HuH-7 (cell line): ENCODE data around the gene SALL3.

Experiments used
- DNase-seq: peaks from one replicate; pipeline ENCODE4 v3.0.0; 2011; ENCODE audit warnings: low spot score

The SALL3 gene

DNA sequence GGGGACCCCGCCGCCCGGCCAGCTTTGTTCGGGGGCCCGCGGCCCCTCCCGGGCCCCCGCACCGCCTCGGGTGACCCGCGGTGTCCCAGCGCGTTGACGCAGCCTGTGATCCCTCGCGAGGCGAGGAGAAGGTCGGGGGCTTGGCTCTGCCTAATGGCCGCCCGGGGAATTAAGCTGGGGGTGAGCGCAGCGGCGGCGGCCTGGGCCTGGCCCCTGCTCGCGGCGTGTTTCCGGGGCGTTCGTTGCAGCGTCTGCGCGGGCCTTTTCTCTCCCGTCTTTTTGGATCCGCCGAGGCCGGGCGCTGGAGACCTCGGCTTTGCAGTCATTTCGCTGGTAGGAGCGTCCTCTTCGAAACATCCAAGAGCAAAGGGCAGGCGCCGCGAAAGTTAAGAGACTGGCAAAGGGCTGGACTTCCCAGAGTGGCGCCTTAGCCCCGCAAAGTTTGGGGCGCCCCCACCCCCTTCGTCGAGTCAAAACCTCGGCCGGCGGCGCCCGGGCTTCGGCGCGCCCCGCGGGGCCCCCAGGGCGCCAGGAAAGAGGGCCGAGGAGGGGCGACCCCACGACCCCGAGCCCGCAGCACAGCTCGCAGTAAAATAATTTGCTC, 1.3 kb downstream of the SALL3 start:
- no peak for DNase-seq

DNA sequence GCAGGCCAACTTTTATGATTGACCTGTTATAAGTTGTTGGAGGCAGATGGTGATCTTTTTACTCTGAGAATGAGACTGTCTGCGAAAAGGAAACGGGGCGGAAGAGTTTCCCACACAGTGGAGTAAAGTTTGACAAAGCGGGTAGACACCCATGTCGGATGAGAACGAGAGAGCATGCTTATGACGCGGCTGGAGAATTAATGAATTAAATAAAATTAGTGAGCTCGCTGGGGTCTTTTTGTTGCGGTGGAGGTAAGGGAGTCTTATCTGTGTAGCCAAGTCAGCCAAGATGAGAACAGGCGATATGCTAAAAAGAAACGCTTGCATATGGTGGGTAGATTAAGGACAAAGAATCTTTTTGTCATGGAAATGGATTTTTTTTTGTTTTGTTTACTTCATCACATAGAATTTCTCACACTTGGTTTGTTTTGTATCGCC, 1.8 kb downstream of the SALL3 start:
- no peak for DNase-seq

DNA sequence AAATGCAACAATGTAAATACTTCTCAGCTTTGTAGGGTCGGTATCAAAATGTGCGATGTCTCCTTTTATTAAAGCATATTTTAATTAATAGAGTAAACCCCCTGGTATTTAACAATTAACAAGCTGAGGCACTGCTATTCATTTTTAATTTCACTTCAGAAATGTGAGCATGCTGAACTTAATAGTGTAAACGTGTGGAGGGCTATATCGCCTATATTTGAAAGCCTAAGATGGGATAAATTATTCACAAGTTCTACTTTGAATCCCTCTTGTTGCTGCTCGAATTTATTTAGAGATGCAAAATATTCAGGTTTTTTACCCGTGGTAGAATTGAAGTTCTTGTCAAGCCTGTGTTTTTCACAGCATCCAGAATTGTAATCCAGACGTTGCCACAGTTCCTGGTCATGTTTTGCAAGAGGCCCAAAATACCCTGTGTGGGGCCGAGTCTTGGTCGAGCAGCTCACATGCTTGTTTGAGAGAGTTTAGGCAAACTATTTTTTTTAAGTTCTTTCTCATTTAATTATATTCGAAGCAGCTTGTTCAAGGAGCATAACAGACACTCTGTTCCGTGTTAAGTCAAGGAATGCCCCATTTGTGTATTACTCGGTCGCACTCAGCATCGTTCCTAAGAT, 2.5 kb downstream of the SALL3 start:
- no peak for DNase-seq

DNA sequence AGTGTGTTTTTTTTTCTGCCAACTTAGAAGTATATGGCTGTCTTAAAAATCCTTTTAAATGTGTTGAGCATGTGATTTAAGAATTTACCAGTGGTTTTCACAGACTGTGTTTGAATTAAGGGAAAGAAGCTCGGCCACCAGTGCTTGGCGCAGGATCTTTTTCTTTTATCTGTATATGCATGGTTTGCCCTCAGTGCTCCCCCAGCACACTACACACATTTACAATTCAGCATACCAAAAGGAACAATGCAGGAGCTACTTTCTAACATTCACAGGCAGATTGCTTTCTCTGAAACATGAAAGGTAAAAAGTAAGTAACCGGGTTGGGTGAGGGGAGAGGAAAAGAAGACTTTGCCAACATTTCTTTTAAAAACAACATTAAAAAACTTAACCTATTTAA, 3.9 kb downstream of the SALL3 start:
- no peak for DNase-seq

DNA sequence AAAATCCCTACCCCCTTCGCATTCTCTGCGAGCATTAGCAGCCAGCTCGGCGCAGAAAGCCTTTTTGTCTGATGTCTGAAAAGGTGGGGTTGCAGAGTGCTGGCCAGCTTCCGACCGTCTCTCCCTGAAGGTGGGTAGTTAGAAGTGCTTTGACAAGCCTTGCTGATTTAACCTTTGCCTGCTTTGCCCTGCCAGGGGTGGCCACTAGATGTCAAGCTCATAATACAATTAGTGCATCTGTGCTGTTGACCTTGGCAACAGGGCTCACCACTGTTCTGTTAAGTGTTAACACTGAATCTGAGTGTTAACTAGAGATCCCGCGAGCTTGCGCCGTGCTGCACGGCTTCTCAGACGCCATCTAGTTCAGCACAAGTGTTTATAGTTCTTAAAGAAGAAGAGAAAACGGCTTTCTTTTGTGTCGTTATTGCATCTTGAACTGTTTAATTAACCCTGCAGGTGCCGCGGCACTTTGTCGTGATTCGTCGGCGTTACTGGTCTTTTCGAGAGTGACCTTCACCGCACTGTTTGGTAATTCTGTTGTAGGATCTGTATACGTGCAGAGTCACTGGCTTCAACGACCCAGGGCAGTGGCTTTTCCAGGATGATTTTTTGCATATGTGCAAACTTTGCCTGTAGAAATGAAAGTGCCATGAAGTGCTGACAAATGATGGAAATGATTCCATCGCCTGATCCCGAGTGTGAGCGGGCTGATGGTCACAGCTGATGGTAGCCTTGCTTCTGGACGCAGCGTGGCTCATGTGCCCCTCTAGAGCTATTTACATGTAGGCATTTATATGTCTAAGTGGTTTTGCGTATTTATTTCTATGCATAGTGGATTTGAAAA, 5.5 kb downstream of the SALL3 start:
- DNase-seq: peak; percentile 51

DNA sequence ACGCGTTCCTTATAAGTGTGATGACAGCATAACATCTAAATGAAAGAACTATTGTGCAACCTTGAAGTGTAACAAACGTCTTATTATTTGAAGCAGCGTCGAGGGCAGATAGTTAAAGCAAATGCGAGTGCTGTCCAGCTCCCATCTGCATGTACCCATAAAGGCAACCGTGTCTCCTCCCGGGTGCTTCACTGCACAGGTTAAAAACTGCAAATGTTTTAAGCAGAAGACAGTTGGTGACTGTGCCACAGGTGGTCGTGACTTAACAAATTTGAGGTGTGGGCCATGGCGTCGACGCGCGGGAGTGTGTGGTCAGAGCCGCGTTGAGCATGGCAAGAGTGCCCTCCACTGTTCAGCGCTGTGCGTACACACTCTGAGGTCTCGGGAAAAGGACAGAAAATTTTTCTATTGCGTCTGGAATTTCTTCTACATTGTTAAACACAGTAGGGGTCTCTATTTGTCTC, 6.4 kb downstream of the SALL3 start:
- peak; percentile 56 for DNase-seq

DNA sequence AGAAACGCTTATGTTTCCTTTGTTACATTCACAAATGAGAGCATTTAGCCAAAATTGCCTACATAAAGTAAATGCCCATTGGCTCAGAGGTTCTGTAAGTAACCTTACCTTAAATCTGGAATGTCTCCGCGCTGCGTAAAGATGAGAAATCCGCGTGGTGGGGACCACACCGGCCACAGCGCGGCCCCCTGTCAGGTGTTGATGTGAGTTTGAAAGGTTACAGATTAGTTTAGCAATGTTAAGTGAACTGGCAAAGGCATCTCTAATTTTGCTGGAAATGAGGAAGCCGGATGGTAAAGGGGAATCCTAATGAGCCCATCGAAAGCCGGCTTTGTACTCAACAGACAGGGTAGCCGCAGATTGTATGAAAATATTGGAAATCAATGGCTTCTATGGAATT, 11.8 kb downstream of the SALL3 start:
- DNase-seq: no peak

DNA sequence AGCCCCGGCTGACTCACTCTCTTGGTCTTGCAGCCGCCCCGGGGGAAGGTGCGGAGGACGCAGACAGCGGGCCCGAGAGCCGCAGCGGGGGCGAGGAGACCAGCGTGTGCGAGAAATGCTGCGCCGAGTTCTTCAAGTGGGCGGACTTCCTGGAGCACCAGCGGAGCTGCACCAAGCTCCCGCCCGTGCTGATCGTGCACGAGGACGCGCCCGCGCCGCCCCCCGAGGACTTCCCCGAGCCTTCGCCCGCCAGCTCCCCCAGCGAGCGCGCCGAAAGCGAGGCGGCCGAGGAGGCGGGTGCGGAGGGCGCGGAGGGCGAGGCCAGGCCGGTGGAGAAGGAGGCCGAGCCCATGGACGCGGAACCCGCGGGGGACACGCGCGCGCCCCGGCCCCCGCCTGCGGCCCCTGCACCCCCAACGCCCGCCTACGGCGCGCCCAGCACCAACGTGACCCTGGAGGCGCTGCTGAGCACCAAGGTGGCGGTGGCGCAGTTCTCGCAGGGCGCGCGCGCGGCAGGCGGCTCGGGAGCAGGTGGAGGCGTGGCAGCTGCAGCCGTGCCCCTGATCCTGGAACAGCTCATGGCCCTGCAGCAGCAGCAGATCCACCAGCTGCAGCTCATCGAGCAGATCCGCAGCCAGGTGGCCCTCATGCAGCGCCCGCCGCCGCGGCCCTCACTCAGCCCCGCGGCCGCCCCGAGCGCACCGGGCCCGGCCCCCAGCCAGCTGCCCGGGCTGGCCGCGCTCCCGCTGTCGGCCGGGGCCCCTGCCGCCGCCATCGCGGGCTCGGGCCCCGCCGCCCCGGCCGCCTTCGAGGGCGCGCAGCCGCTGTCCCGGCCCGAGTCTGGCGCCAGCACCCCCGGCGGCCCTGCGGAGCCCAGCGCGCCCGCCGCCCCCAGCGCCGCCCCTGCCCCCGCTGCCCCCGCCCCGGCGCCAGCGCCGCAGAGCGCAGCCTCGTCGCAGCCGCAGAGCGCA, 12.7 kb downstream of the SALL3 start:
- no peak for DNase-seq

DNA sequence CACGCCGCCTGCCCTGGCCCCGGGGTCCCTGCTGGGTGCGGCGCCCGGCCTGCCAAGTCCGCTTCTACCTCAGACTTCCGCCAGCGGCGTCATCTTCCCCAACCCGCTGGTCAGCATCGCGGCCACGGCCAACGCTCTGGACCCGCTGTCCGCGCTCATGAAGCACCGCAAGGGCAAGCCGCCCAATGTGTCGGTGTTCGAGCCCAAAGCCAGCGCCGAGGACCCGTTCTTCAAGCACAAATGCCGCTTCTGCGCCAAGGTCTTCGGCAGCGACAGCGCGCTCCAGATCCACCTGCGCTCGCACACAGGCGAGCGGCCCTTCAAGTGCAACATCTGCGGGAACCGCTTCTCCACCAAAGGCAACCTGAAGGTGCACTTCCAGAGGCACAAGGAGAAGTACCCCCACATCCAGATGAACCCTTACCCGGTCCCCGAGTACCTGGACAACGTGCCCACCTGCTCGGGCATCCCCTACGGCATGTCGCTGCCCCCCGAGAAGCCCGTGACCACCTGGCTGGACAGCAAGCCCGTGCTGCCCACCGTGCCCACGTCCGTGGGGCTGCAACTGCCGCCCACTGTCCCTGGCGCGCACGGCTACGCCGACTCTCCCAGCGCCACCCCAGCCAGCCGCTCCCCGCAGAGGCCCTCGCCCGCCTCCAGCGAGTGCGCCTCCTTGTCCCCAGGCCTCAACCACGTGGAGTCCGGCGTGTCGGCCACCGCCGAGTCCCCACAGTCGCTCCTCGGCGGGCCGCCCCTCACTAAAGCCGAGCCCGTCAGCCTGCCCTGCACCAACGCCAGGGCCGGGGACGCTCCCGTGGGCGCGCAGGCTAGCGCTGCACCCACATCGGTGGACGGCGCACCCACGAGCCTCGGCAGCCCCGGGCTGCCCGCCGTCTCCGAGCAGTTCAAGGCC, 13.7 kb downstream of the SALL3 start:
- no peak for DNase-seq

DNA sequence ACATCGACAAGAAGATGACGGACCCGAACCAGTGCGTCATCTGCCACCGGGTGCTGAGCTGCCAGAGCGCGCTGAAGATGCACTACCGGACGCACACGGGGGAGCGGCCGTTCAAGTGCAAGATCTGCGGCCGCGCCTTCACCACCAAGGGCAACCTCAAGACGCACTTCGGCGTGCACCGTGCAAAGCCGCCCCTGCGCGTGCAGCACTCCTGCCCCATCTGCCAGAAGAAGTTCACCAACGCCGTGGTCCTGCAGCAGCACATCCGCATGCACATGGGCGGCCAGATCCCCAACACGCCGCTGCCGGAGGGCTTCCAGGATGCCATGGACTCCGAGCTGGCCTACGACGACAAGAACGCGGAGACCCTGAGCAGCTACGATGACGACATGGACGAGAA, 14.4 kb downstream of the SALL3 start:
- DNase-seq: no peak

DNA sequence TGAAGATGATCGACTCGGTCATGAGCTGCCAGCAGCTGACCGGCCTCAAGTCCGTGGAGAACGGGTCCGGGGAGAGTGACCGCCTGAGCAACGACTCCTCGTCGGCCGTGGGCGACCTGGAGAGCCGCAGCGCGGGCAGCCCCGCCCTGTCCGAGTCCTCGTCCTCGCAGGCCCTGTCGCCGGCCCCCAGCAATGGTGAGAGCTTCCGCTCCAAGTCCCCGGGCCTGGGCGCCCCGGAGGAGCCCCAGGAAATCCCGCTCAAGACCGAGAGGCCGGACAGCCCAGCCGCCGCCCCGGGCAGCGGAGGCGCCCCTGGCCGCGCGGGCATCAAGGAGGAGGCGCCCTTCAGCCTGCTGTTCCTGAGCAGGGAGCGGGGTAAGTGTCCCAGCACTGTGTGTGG, 14.9 kb downstream of the SALL3 start:
- no peak for DNase-seq

DNA sequence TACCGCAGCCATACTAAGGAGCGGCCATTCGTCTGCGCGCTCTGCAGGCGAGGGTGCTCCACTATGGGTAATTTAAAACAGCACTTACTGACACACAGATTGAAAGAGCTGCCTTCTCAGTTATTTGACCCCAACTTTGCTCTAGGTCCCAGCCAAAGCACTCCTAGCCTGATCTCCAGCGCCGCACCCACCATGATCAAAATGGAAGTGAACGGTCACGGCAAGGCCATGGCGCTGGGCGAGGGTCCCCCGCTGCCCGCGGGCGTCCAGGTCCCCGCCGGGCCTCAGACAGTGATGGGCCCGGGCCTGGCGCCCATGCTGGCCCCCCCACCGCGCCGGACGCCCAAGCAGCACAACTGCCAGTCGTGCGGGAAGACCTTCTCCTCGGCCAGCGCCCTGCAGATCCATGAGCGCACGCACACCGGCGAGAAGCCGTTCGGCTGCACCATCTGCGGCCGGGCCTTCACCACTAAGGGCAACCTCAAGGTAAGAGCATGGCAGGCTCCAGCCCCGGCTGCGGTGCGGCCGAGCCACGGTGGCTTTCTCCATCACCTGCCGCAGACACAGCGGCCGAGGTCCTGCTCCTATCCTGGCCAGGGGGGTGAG, 15.5 kb downstream of the SALL3 start:
- DNase-seq: no peak

DNA sequence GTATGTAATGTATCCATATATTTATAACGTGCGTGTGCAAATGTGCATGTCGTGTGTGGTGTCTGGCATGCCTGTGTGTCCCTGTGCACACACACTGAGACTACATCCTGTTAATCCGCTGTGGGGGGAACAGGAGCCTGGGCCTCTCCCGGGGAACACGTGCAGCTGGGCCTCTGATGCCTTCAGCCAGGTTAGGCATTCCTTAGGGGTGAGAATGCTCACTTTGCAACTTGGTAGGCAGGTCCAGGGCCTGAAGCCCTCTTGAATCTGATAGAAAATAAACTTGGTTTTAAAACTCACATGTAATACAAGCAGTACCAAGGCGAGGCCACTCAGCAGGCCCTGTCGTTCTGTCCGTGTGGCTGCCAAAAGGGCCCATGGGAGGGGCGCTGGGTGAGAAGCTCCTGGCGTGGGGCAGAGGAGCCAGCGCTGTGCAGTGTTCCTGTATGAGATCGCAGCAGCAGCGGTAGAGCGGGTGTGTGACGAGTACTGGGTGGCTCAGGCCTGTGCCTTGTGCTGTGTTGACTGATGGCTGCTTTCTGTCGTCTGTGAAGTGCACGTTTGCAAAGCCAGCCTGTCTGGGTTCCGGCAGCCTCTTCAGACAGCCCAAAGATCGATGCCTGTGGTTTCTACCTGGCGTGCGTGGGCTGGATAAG, 16.2 kb downstream of the SALL3 start:
- no peak for DNase-seq

DNA sequence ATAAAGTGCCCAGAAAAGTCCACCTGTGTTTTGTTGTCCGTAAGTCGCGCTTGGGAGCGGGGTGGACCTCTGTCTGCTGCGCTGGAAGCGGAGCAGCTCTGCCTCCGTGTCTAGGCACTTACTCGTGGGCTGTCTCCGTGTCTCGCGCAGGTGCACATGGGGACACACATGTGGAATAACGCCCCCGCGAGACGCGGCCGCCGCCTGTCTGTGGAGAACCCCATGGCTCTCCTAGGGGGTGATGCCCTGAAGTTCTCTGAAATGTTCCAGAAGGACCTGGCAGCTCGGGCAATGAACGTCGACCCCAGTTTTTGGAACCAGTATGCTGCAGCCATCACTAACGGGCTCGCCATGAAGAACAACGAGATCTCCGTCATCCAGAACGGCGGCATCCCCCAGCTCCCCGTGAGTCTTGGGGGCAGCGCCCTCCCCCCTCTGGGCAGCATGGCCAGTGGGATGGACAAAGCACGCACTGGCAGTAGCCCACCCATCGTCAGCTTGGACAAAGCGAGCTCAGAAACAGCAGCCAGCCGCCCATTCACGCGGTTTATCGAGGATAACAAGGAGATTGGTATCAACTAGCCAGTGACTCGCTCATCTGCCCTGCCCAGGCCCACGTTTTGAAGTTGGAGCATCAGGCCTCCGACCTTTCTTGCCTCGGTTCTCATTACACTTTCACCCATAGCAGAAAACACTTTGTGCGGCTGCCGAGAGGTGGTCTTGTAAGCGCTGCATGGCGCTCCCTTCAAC, 17.3 kb downstream of the SALL3 start:
- DNase-seq: no peak

DNA sequence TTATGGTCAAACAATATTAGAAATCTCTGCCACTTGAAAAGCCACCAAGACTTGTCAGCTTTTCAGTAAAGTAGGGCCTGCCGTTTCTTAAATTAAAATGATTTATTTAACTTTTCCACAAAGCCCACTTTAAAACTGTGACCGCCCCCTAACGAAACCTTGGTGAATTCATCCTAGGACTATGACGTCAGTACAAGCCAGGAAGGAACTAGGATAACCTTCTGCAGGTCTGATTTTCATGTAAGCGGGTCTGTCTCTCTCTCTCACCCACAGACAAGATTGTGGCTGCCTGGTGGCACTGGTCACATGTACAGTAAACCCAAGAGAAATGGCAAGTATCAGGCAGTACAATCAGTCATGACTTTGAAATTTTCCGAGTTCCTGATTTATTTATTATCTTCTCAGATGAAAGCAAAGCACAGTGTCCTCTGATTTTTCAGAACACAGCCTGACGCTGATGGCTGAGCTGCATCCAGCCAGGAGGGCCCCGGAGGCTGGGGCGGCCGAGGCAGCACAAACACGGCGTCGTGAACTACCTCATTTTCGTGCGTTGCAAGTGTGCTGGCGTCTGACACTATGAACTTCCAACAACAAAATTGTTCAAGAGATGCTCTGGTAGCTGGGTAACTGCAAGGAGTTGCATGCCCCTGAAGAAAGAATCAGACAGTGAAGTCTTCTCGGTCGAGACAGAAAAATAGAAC, 18.9 kb downstream of the SALL3 start:
- DNase-seq: peak; percentile 37

DNA sequence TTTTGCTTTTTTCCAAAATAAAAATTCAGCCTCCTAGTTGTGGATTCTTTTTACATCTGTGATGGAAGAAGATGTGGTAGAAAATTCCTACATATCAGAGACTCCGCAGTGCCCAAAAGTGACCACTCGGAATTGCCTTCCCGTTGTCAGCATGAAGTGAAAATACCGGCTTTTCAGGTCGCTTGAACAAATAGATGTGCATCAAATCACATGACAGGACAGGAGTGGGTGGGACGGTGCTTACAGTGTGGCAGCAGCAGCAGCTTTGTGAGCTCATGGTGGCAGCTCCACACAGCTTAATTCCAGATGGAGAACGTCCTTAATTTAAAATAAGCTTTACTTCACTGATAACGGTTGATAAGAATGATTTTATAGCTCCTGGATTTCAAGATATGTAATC, 20.3 kb downstream of the SALL3 start:
- no peak for DNase-seq

DNA sequence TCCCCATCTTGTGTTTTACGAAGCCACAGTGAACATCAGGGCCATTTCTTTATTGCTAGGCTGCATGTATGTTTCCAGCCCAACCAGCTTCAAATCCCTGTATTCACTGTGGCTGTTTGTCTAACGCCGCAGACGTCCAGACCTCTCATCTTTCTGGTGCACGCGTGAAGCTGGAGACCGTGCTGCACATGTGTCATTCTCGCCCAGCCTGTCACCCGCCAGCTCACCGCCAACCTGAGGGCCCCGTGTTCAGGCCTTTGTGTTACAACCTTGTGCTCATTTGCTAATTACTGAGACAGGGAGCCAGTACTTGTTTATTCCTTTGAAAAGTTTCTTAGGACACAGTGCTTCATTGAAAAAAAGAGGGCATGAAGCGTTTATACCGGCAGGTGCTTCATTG, 21.4 kb downstream of the SALL3 start:
- DNase-seq: no peak

DNA sequence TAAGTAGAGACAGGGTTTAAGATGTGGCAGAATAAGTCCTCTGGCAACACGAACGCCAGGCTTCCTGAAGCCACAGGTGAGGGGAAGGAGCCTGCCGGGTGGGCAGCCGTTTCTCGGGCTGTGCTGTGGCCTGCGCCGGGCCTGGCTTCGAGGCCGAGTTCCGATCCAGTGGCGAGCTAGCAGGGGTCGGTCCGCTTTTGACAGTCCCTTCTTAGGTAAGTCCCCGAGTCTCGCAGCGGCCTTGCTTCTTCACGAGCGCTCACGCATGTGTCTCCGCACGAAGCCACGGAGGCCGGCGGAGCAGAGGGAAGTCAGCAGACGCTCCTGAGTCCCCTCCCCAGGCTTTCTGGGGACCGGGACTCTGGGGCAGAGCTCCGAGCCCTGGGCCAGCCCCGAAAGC, 26.0 kb downstream of the SALL3 start:
- DNase-seq: no peak
